HG03196 (cell line): ENCODE results near the gene TBC1D21.

Experiments used
- ATAC-seq: cut with Tn5 transposase; IDR thresholded peaks from one replicate; pipeline ENCODE4 v1.9.1; 2021; ENCODE audit not compliant: unreplicated experiment

Gene TBC1D21

DNA sequence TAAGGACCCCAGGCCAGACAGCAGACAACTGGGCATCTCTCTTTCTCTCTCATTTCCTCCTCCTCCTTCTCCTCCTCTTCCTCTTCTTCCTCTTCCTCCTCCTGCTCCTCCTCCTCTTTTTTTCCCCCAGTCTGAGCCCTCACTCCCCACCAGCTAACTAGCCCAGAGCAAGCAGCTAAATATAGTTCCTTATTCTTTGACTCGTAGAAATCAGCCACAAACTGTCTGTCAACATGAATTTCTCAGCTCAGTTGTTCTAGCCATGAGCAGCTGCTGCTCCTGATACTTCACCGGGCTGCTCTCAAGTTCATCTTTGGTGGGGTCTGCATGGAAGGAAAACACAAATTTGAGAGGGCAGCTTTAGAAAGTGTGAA, 33.7 kb downstream of the TBC1D21 start:
- no peak for ATAC-seq

DNA sequence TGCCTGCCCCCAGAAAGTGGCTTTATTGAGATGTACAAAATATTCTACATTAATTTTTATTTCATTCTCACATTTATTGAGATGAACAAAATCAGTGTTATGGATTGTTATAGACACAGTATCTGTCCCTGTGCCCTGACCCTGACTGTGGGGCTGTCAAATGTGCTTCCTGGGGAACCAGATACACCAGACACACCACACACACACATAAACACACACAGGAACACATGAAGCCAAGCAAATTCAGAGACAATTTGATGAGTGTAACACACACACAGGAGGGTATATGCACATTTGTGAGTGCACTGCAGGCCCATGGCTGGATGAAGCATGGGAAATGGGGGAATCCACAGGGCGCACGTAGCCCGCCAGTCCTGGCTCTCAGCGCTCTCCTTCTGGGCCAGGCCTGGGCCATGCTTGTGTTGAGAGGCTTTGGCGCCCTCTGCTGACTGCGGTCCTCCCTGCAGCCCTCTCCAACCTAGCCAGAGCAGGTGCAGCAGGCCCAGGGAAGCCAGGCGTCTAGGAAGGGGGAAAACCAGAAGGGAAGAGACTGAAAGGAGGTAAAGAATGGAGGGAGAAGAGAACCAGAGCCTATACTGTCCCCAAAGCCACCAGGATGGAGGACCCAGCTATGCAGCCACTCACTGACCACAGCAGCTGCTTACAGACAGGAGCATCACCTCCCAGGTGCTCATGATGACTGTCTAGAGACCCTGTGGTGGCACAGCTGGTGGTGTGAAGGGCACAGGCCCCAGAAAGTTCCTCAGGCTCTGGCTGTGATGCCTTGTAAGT, 34.9 kb downstream of the TBC1D21 start:
- ATAC-seq: no peak

DNA sequence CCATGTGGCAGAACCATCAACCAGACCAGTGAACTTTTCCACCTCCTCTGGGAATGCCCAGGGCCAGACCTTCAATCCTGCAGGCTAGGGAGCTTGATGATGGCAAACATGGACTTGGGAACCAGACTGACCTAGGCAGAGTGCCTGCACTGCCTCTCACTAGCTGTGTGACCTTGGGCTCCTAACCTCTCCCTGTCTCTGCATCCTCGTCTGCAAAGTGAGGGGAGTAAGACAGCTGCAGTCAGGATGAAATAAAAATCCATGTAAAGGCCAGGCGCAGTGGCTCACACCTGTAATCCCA, 35.4 kb downstream of the TBC1D21 start:
- ATAC-seq: no peak

DNA sequence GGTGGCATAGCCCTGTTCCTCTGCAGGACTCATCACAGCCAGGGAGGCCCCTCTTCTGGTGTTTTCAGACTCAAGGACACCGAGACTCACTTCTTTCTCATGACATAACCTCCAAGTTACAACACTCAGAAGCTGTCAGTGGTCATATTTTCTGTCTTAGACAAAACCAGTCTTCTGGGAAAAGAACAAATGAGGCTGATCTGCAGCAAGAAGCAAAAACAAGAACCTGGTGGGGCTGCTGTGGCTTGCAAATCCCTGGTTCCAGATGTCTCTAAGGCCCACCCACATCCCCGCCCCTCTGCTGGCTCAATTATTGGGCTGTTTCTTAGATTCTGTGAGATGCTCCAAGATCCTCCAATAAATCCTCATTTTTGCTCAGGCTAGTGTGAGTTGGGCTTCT, 36.3 kb downstream of the TBC1D21 start:
- ATAC-seq: no peak

DNA sequence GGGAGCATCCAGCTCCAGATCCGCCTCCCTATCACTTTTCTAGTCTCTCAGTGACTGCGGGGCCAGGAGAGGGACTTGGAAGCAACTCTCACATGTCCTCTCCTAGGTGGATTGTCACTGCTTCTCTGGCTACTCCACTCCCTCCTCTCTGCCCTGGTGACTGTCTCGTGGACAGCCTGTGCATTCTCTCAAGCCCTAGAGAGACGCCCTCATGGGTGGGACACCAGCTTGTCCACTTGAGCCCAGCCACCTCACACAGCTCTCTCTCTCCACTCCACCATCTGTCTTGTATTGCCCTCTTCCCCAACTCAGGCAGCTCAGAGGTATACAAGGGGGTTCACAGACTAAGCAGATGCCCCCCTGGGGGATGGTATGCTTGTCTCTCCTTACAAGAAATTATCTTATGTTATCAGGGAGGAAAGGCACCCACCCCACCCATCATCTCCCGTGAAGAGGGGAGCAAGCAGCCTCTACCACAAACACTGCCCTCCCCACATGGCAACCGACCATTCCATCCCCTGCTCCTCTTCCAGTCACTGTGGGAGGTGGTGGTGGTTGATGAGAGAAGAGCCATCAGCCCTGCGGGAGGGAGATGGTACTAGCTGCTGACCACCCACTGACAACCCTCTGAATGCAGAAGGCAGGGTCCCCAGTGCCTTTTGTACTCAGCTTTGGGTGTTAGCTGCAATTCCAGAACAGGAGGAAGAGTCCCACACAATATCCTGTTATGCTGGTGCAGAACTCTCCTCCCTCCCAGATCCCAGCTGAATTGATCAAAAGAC, 37.3 kb downstream of the TBC1D21 start:
- ATAC-seq: no peak

DNA sequence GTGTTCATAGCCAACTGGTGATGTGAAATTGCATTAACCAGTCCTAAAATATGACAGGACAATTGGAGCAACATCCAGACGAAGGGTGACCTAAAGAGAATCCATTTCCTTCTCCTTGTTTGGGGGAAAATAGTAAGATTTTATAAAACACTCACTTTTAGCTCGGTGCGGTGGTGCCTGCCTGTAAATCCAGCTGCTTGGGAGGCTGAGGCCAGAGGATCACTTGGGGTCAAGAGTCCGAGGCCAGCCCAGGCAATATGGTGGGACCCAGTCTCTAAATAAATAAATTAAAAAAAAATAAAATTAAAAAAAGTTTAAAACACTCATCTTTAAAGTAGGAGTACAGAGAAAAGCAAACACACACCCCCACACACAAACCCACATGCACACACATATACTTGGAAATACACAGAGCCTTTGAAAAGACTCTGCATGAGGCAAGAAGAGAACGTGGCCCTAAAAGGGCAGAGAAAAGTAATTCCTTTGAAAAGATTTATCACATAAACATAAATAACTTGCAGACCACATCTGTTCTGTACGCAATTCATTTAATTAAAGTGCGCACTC, 38.7 kb downstream of the TBC1D21 start:
- no peak for ATAC-seq

DNA sequence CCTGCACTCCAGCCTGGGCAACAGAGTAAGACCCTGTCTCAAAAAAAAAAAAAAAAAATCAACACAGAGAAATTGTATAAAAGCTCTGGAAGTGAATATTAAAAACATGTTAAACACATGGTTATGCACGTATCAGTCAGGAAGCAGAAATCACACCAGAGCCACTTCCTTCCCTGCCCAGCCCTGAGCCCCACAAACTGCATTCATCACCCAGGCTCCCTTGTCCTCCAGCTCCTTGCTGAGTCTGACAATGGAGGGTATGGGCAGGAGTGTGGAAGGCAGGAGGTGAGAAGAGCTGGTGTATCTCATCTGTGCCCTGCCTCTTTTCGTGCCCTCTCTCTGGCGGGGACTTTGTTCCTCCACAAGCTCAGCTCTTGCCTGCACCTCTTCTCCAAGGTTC, 40.8 kb downstream of the TBC1D21 start:
- no peak for ATAC-seq

DNA sequence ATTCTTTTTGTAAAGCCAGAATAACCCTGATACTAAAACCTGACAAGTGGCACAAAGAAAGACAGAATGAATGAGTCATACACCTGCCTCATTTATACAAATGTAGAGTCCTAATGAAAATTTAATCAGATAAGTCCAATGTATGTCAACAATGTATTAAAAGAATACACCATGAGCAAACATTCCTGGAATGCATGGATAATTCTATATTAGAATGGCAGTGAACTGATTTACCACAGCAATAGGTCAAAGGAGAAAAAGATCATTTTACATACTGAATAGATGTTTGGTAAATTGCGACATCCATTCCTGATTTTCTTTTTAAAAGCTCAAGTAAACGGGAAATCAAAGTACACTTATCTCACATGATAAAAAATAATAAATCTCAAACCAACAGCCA, 41.7 kb downstream of the TBC1D21 start:
- ATAC-seq: no peak

DNA sequence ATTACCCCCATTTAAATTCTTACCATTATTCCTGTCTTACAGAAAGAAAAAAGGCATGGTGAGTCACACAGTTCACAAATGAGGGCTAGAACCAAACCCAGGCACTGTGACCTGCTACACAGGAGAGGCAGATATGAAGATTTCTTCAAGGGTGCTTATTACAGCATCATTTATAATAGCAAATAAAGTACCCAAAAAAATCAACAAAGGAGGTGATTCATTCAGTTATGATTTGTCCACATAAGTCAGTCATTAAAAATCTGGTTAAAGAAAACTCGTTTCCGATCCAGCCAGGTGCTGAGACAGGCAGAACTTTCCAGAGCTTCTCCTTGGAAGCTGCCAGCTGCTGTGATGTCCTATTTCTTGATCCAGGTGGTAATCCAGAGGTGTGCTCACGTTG, 45.4 kb downstream of the TBC1D21 start:
- ATAC-seq: no peak

DNA sequence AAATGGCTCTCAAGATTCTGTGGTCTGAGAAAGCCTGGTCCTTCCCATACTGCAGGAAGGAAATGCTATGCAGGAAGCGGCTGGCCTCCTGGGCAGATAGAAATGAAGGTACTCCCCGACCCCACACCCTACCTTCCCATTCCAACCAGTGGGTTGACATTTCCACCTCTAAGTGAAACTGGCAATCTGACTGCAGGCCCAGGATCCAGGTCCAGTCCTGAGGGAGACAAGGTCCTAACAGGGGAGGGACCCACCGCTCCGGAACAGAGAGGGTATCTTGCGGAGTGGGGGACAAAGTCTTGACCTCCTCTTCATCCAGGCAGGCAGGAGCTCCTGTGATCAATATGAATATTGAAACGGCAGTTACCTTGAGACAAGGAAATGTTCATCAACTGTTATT, 46.3 kb downstream of the TBC1D21 start:
- no peak for ATAC-seq

DNA sequence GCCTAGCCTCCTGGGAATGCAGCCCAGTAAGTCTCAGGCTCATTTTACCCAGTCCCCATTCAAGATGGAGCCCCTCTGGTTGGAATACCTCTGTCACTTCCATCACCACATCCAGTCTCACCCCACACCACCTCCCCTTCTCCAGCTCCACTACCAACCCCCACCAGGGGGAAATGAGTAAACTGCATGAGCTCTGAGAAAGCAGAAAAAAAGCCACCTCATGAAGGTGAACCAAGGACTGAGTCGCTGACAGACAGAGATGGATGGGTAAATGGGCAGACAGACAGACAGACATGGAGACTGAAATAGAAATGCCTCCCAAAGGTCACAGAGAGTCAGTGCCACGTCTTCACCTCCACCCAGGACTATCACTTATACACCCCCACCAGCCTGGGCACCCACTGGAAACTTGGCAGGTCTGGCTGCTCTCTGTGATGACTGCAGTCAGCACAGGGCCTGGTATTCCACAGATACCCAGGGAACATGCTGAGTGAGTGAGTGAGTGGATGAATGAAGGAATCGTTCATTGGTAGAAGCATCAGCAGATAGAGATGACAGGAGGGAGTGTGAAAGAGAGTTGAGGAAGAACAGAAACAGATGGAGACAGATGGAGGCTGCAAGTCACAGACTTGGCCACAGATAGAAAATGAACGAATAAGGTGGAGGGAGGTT, 48.0 kb downstream of the TBC1D21 start:
- no peak for ATAC-seq

DNA sequence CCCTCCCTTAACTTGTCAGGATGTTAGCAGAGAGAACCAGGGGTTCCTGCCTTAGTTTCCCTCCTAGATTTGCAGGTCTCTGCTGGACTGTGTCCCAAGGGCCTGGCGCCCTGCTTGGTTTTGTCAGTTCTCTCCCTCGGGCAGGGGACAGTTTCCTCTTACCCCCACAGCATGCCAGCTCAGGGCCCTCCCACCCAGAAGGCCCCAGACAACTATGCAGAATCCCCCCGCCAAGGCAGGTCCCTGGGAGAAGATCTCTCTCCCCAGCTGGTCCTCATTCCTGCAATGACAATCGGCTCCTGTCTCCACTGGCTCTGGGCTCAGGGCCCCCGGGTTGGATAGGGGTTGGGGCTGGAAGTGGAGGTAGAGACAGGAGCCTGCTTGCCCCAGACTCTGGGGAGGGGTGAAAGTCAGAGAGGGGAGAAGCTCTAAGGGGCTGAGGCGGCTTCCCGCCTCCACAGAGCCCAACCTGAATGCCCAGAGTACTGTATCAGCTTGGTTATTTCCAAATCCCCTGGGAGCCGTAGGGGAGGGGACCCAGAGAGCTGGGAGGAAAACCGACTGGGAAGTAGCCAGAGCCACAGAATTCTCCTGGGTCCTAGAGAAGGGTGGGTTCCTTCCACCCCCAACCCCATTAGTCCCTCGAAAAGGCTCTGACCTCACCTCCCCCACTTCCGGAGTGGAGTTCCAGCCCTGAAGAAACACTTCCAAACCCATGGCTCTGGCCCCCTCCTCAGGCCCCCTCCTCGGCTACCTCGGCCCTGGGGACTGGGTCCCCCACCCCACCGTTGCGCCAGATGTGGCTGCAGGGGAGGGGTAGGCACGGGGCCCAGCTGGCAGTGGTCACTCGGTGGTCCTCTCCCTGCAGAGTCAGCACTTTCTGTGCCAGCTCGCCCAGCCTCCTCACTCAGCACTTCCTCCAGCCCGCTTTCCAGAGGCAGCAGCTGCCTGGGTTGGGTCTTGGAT, 49.1 kb downstream of the TBC1D21 start:
- ATAC-seq: no peak

DNA sequence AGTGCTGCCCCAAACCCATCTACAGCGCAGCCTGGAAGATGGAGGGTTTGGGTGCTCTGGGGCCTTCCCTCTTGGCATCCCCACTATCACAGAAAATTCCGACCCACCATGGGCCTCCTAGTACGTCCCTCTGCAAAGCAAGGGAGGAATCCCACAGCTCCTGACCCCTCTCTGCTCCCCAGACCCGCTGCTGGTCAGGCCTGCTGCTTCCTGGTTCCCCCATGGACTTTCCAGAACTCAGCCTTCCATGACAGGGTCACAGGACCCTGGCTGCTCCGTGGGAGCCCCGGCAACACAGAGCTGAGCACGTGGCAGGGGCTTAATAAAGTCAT, 49.8 kb downstream of the TBC1D21 start:
- ATAC-seq: no peak

DNA sequence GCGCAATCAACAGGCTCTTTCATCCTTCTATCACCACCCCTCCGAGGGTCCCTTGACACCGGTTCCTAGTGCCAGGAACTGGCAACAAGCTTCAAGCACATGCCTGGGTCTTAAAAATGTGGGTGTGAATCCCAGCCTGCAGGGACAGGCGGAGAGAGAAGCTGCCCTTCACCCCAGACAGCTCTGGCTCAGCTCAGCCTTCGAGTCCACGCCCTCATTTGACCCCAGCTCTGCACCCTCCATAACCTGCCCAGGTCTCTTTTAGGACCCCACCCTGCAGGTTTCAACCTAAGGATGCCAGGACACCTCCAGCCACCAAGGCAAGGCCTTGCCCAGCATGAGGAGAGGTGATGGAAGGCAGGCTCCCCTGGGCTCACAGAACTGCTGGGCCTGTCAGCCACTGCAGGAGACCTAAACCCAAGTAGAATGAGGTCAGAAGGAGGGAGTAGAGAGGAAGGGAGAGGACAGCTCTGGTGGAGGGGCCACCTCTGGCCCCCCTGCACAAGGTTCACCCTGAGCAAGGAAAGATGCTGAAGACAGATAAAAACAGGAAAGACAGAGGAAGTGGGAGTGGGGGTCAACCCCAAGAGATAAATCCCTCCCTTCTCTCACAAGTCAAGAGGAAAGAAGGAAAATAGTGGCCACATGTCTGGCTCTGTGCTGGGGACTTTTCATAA, 50.3 kb downstream of the TBC1D21 start:
- no peak for ATAC-seq

DNA sequence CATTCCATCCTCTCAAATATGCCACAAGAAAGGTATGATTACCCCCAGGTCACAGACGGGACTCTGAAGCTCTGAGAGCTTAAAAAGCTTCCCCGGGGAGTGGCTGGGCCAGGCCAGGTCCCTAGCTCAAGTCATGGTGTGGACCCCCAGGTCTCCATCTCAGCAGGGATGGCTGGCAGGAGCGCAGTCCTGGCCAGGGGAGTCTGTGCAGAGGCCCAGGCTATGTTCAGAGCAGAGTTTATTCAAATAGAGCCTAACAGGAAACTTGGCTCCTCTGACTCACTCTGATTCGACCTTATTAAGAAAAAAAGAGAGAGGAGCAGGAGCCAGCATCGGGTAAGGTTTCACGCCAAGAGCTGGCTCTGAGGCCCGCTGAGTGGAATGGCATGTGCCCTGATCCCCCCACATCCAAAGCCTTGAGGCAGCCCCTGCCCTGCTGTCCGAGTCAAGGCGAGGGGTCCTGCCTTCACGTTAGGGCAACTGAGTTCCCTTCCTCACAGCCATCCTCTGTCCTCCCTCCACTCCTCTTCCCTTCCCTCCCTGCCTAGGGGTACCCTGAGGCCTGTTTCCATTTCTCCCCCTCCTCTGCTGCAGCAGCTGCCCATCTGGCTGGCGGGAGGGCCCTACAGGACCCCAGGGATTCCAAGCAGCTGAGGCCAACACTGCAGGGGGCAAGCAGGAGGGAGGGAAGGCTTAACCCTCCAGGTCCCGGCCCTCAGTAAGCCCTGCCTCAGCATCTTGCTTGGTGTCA, 51.0 kb downstream of the TBC1D21 start:
- no peak for ATAC-seq

DNA sequence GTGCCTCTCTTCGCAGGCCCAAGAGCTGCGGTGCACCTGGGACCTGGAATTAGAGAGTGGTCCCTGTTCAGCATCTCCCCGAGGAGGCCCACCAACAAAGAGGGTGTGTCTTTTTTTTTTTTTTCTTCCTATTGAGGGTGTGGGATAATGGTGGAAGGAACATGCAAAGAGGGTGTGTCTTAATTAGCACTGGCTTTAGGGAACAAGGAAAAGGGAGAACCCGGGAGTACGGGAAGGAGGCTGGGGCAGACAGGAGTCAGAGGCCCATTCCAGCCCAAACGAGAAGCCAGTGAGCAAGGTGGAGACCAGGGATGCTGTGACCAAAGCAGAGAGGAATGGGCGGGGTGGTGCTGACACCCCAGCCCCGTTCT, 52.5 kb downstream of the TBC1D21 start:
- no peak for ATAC-seq

DNA sequence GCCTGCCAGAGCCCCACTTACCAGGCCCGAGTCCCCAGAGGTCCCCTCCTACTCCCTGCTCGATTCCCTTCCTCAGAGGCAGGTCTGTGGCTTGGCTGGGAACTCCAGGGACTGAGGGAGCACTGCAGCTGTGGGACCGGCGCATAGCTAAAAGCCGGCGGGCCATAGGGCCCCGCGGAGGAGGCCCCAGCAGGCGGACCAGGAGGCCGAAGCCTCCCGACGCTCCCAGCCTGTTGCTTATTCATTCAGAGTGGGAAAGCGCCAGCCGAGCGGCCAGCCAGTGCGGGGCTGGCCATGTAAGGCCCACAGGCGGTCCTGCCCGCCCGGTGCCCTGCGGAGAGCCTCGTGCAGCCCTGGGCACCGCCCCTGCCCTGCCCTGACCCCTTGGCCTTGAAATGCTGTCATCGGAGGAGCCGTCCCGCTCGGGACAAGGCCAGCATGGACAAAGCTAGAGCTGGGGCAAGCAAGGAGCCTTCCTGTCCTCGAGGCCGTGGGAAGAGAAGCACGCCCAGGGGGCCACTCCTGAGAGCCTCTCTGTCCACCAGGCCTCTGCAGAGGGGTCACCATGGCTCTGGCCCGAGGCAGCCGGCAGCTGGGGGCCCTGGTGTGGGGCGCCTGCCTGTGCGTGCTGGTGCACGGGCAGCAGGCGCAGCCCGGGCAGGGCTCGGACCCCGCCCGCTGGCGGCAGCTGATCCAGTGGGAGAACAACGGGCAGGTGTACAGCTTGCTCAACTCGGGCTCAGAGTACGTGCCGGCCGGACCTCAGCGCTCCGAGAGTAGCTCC, 53.0 kb downstream of the TBC1D21 start, which contains the start of gene LOXL1:
Gene LOXL1 (plus strand): TSS at position 244 of the 784 bp plus-strand sequence. CDS start 322 bp downstream, at position 566.
- ATAC-seq: no peak

DNA sequence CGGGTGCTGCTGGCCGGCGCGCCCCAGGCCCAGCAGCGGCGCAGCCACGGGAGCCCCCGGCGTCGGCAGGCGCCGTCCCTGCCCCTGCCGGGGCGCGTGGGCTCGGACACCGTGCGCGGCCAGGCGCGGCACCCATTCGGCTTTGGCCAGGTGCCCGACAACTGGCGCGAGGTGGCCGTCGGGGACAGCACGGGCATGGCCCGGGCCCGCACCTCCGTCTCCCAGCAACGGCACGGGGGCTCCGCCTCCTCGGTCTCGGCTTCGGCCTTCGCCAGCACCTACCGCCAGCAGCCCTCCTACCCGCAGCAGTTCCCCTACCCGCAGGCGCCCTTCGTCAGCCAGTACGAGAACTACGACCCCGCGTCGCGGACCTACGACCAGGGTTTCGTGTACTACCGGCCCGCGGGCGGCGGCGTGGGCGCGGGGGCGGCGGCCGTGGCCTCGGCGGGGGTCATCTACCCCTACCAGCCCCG, 53.7 kb downstream of the TBC1D21 start:
- ATAC-seq: no peak
